Astrocyte (in vitro differentiated cells and primary cell): ENCODE measurements around the gene FRMD7. TPM values are rescaled to one million over a fixed set of nuclear protein-coding genes. Genes with fewer than 3 reads are reported as not detected.

Experiments
- DNase-seq: peaks from one replicate; pipeline ENCODE4 v3.0.0-alpha.2; 2010; ENCODE audit warnings: low read depth
- FAIRE-seq: peaks from 2 replicates; lab custom pipeline; 2011; peaks lifted over from hg19 to GRCh38; lab: Jason Lieb, UNC
- H2AFZ ChIP-seq: 2 replicates; pipeline ENCODE4 v1.6.0; 2012; ENCODE audit warnings: low read depth, low read length, inconsistent platforms
- H3K27ac ChIP-seq: 2 replicates; pipeline ENCODE4 v1.5.1; 2011; ENCODE audit warnings: low read depth, low read length, inconsistent platforms
- H3K27me3 ChIP-seq: 2 replicates; pipeline ENCODE4 v1.6.0; 2011; ENCODE audit warnings: low read length, inconsistent platforms; ENCODE audit not compliant: insufficient read depth
- H3K36me3 ChIP-seq: 2 replicates; pipeline ENCODE4 v1.5.1; 2011; ENCODE audit warnings: low read length, inconsistent platforms; ENCODE audit not compliant: insufficient read depth
- H3K4me1 ChIP-seq: 2 replicates; pipeline ENCODE4 v1.5.1; 2011; ENCODE audit warnings: low read length, inconsistent platforms; ENCODE audit not compliant: insufficient read depth
- H3K4me2 ChIP-seq: 2 replicates; pipeline ENCODE4 v1.6.0; 2012; ENCODE audit warnings: low read length, inconsistent platforms
- H3K4me3 ChIP-seq: 2 replicates; pipeline ENCODE4 v1.5.1; 2011; ENCODE audit warnings: low read depth, mild to moderate bottlenecking, low read length, inconsistent platforms; ENCODE audit not compliant: insufficient read depth
- H3K79me2 ChIP-seq: 2 replicates; pipeline ENCODE4 v1.6.0; 2012; ENCODE audit warnings: mild to moderate bottlenecking, low read length, inconsistent platforms; ENCODE audit not compliant: insufficient read depth
- H3K9ac ChIP-seq: 2 replicates; pipeline ENCODE4 v1.6.0; 2012; ENCODE audit warnings: mild to moderate bottlenecking, low read length, inconsistent platforms
- H3K9me3 ChIP-seq: 2 replicates; pipeline ENCODE4 v1.5.1; 2012; ENCODE audit warnings: low read depth, mild to moderate bottlenecking, low read length, inconsistent platforms; ENCODE audit not compliant: insufficient read depth
- H4K20me1 ChIP-seq: 2 replicates; pipeline ENCODE4 v1.6.0; 2012; ENCODE audit warnings: low read length, inconsistent platforms; ENCODE audit not compliant: insufficient read depth
- H3K27ac Mint-ChIP-seq: one replicate; pipeline ENCODE4 v1.8.0; 2021; ENCODE audit warnings: mild to moderate bottlenecking, mixed read lengths; ENCODE audit not compliant: unreplicated experiment
- H3K27me3 Mint-ChIP-seq: one replicate; pipeline ENCODE4 v1.8.0; 2021; ENCODE audit warnings: low read depth, mixed read lengths; ENCODE audit not compliant: unreplicated experiment
- H3K36me3 Mint-ChIP-seq: one replicate; pipeline ENCODE4 v1.8.0; 2021; ENCODE audit warnings: low read depth, mixed read lengths; ENCODE audit not compliant: unreplicated experiment
- H3K4me1 Mint-ChIP-seq: one replicate; pipeline ENCODE4 v1.8.0; 2021; ENCODE audit warnings: low read depth, mixed read lengths; ENCODE audit not compliant: unreplicated experiment
- H3K4me3 Mint-ChIP-seq: one replicate; pipeline ENCODE4 v1.8.0; 2021; ENCODE audit warnings: mild to moderate bottlenecking, moderate library complexity, mixed read lengths; ENCODE audit not compliant: unreplicated experiment
- H3K9me3 Mint-ChIP-seq: one replicate; pipeline ENCODE4 v1.8.0; 2021; ENCODE audit warnings: mild to moderate bottlenecking, mixed read lengths; ENCODE audit not compliant: unreplicated experiment
- CTCF ChIP-seq: IDR thresholded peaks from 2 replicates; pipeline ENCODE4 v1.5.1; 2011; ENCODE audit warnings: low read depth, mild to moderate bottlenecking, inconsistent platforms, low read length, moderate library complexity; ENCODE audit not compliant: insufficient read depth
- EZH2 ChIP-seq: IDR thresholded peaks from 2 replicates; pipeline ENCODE4 v1.6.1; 2012; ENCODE audit warnings: mild to moderate bottlenecking, low read length, inconsistent platforms; ENCODE audit not compliant: insufficient read depth
- total RNA-seq: library from RNA; stranded (reverse); gene quantifications from 2 replicates; pipeline ENCODE4 v1.2.1, GENCODE V29; 2021

FRMD7 gene
- total RNA-seq, 1 donor from 2014 or later, result 0.09 TPM

- TF ChIP-seq CTCF (no peak), EZH2 (no peak)
- Histone ChIP-seq H3K27me3 (no peaks in the 10 kb centered on the region), H3K4me1 (no peaks in the 10 kb centered on the region), H3K9ac (no peak overlapping the region), H3K9me3 (no peaks in the 10 kb centered on the region), H3K4me2 (no peak overlapping the region), H3K79me2 (no peaks in the 10 kb centered on the region), H3K4me3 (no peak overlapping the region), H3K27ac (no peak overlapping the region), H2AFZ (no peak overlapping the region), H4K20me1 (no peaks in the 10 kb centered on the region), H3K36me3 (no peaks in the 10 kb centered on the region)
- no peaks in the 10 kb centered on the region for H3K9me3 Mint-ChIP-seq
- no peak for FAIRE-seq
- peaks cover 34% of the 10 kb centered on the region for H3K4me1 Mint-ChIP-seq
- H3K27me3 Mint-ChIP-seq, result no peaks in the 10 kb centered on the region
- DNase-seq, result no peak
- peak overlapping the region; percentile 97 for H3K27ac Mint-ChIP-seq
- no peaks in the 10 kb centered on the region for H3K36me3 Mint-ChIP-seq
- no peak overlapping the region for H3K4me3 Mint-ChIP-seq
These were observed 82.4 kb downstream of the FRMD7 start for GRCh38 chrX:132045456-132045855.

- Histone ChIP-seq H3K4me3 (no peak overlapping the region), H3K27ac (no peak overlapping the region), H3K9ac (no peak overlapping the region), H3K4me1 (no peaks in the 10 kb centered on the region), H3K9me3 (no peaks in the 10 kb centered on the region), H2AFZ (no peak overlapping the region), H3K36me3 (no peaks in the 10 kb centered on the region), H3K79me2 (no peaks in the 10 kb centered on the region), H4K20me1 (no peaks in the 10 kb centered on the region), H3K4me2 (no peak overlapping the region), H3K27me3 (no peaks in the 10 kb centered on the region)
- Mint-ChIP-seq H3K4me3 (no peak overlapping the region), H3K36me3 (no peaks in the 10 kb centered on the region), H3K4me1 (peaks cover 38% of the 10 kb centered on the region), H3K9me3 (no peaks in the 10 kb centered on the region), H3K27me3 (no peaks in the 10 kb centered on the region), H3K27ac (peak overlapping the region; percentile 97)
- TF ChIP-seq CTCF (no peak), EZH2 (no peak)
- DNase-seq, result no peak
- no peak for FAIRE-seq
These were observed 82.9 kb downstream of the FRMD7 start for GRCh38 chrX:132044953-132045352.

- no peaks in the 10 kb centered on the region for H3K27me3 ChIP-seq
- Mint-ChIP-seq H3K9me3 (no peaks in the 10 kb centered on the region), H3K4me3 (no peak overlapping the region), H3K4me1 (peaks cover 44% of the 10 kb centered on the region), H3K27me3 (no peaks in the 10 kb centered on the region), H3K27ac (no peak overlapping the region), H3K36me3 (no peaks in the 10 kb centered on the region)
- no peak overlapping the region for H3K4me2 ChIP-seq
- H4K20me1 ChIP-seq, result no peaks in the 10 kb centered on the region
- no peak for DNase-seq
- no peaks in the 10 kb centered on the region for H3K9me3 ChIP-seq
- H2AFZ ChIP-seq, result no peak overlapping the region
- H3K36me3 ChIP-seq, result no peaks in the 10 kb centered on the region
- H3K27ac ChIP-seq, result no peak overlapping the region
- no peak overlapping the region for H3K9ac ChIP-seq
- H3K4me3 ChIP-seq, result no peak overlapping the region
- no peaks in the 10 kb centered on the region for H3K4me1 ChIP-seq
- TF ChIP-seq EZH2 (no peak), CTCF (no peak)
- no peak for FAIRE-seq
- no peaks in the 10 kb centered on the region for H3K79me2 ChIP-seq
These were observed 83.8 kb downstream of the FRMD7 start for GRCh38 chrX:132043977-132044376.
